HuH-7 (cell line): ENCODE measurements around the gene PLEK2.
"Not testable (repeated sequence)": the region's sequence is repeated elsewhere in the genome, so short reads cannot be mapped to it uniquely, and the experiment has no call there.

Source experiments
- DNase-seq: peaks from one replicate; pipeline ENCODE4 v3.0.0; 2011; ENCODE audit warnings: low spot score

PLEK2 gene

DNA sequence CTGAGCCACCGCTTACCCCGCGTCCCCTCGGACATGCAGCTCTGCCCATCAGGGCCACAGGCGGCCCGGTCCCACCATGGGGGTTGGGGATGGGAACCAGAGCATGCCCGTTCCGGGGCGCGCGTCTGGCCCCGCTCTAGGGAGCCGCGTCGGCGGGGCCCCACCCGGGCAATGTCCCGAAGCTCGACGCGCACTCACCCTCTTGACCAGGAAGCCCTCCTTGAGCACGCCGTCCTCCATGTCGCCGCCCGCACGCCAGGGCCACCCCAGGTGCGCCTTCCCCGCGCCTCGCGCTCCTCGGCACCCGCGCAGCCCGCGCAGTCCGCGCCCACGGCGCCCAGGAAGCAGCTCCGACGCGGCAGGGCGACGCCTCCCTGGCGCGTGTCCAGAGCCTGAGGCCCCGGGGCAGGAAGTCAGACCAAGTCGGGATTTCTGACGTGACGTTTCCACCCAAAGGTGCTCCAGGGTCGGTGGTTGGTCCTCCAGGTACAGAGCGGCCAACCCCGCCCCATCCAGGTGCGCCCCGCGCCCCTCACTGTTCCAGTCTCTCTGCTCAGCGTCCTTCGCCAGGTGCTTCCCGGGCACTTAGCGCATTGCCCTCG is at the start of gene PLEK2:
PLEK2 (minus strand) TSS at position 346 of the 602 bp plus-strand sequence; CDS start at position 240, 106 bp downstream.
- DNase-seq = no peak

- DNase-seq = no peak
Measured at GRCh38 chr14:67461341-67461985, 49.5 kb upstream of the PLEK2 start.

DNA sequence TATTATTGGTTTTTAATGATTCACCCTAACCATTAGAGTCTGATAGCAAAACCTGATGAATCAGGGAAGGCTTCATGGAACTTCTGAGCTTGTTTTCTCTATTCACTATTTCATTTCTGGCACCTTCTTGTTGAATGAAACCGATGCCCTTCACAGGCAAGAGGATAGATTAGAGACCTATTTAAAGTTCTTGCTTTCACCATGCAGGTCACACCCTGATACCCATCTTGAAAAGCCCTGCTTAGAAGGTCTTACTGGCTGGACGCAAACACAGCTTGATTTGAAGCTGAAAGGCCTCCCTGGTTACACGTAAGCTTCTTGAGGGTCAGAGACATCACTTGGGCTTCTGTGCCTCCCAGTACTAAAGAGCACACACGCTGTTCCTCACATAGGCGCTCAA is 47.4 kb upstream of the PLEK2 start:
- no peak for DNase-seq

DNA sequence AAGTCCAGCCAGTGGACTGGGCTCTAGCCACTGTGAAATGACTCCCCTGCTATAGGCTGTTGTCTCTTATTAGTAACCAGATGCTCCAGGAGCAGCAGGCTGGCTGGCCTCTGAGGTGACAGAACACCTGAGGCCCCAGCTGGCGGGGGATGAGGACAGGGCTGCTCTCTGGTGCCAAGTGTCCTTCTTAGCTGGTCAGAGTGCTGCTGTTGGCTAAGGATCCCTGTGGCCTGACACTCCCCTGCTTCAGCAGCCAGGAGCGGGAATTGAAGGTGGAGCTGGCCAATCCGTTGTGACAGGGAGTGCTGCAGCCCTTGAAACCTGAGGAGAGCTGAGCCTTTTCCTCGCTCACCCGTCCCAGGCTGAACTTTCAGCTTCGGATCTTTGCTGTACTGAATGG is 45.8 kb upstream of the PLEK2 start:
- no peak for DNase-seq

DNA sequence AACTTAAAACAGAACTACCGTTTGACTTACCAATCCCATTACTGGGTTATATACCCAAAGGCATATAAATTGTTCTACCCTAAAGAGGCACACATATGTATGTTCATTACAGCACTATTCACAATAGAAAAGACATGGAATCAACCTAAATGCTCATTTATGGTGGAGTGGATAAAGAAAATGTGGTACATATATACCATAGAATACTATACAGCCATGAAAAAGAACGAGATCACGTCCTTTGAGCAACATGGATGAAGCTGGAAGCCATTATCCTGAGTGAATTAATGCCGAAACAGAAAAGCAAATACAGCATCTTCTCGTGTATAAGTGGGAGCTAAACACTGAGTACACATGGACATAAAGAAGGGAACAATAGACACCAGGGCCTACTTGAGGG is 44.8 kb upstream of the PLEK2 start:
- DNase-seq = no peak

- DNase-seq = no peak
Measured at GRCh38 chr14:67453575-67454300, 41.8 kb upstream of the PLEK2 start.

- DNase-seq = not testable (repeated sequence)
Measured at GRCh38 chr14:67451667-67452066, 39.7 kb upstream of the PLEK2 start.

GRCh38 chr14:67449096-67449495 is 37.1 kb upstream of the PLEK2 start:
- DNase-seq = no peak

DNA sequence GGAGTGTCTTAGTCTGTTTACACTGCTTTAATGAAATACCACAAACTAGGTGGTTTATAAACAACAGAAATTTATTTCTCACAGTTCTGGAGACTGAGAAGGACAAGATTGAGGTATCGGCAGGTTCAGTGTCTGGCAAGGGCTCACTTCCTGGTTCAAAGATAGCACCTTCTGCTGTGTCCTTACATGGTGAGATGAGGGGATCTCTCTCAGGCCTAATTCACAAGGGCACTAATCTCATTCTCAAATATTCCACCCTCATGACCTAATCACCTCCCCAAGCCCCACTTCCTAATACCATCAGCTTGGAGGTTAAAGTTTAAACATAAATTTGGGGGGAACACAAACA is 35.0 kb upstream of the PLEK2 start:
- DNase-seq = no peak

DNA sequence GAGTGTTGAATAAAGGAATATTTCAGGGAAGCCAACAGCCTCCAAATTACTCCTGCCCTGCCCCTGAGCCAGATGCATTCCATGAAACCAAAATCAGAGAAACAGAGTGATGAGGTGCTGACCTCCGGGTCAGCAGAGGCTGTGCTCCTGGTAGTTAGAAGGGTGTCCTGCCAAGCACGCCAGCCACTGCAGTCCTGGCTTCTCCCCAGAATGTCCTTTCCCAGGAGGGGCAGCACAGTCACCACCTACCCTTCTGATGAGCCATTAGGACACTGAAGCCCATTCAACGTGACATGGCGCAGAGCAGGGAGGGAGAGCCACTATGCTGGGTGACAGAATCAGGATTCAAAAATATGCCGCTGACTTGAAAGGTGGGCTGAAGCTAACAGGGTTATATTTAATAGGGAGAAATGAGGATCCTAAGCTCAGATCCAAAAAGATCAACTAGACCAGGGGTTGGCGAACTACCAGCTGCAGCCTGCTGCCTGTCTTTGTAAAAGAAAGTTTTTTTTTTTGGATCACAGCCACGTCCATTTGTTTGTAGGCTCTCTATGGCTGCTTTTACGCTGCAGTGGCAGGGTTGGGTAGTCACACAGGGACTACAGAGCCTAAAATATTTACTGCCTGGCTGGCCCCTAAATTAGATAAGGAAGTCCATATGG is 34.5 kb upstream of the PLEK2 start:
- no peak for DNase-seq

DNA sequence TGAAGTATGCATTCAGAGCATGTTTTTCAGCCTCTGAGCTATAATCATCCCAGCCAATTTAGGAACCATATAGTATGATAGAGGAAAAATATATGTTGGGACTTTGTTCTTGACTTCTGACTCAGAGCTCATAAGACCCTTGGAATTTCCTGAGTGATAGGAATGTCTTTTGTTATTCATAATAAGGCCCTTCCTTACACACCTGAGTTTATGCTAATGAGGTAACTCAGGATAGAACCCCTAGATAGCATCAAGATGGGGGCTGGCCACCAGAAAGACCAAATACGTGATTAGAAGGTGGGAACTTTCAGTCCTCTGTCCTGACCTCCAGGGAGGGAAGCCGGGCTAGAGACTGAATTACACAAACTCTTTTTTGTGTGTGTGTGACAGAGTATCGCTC is 32.4 kb upstream of the PLEK2 start:
- DNase-seq = no peak

- no peak for DNase-seq
Measured at GRCh38 chr14:67442139-67442906, 30.4 kb upstream of the PLEK2 start.

- DNase-seq = no peak
Measured at GRCh38 chr14:67441672-67442071, 29.7 kb upstream of the PLEK2 start.

- DNase-seq = no peak
Measured at GRCh38 chr14:67441256-67441655, 29.3 kb upstream of the PLEK2 start.

DNA sequence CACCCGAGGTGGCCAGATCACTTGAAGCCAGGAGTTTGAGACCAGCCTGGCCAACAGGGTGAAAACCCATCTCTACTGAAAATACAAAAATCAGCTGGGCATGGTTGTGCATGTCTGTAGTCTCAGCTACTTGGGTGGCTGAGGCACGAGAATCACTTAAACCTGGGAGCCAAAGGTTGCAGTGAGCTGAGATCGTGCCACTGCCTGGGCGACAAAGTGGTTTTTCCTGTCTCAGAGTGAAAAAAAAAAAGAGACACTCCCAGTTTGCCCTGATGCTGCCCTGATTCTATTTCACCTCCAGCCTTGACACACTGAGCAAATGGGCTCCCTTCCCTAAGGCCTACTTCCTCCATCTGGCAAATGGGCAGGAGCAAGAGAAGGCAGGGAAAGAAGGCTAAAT is 28.5 kb upstream of the PLEK2 start:
- no peak for DNase-seq

DNA sequence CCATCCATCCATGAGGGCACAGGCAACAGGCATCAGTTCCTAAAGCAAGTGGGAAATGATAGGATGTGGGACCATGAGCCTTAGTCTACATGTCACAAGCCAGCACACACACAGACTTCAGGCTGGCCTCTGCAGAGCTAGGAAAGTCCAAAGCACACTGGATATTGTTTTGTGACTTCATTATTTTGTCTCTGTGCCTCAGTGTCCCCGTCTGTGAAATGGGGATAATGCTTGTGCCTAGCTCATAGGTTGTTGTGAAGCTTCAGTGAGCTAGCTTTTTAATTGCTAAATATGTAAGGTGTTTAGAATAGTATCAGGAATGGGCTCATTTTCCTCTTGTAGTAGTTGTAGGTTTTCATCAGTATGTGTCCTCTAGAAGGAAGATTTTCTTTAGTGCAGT is 27.0 kb upstream of the PLEK2 start:
- DNase-seq = no peak

GRCh38 chr14:67436006-67436866 is 24.3 kb upstream of the PLEK2 start:
- peak; percentile 24 for DNase-seq

GRCh38 chr14:67435603-67436002 is 23.6 kb upstream of the PLEK2 start:
- no peak for DNase-seq

GRCh38 chr14:67432050-67432564 is 20.1 kb upstream of the PLEK2 start:
- DNase-seq = no peak

GRCh38 chr14:67429510-67430205 is 17.7 kb upstream of the PLEK2 start:
- DNase-seq = no peak
